DND-41 (cell line): Measurements from ENCODE around the gene EOLA2.
"Not testable (repeated sequence)": the region's sequence is repeated elsewhere in the genome, so short reads cannot be mapped to it uniquely, and the experiment has no call there.

ENCODE experiments used
- ATAC-seq: fragments of 200-7000 bp; cut with Tn5 transposase; 3 replicates; pipeline ENCODE4 v1.9.1; 2021; ENCODE audit warnings: low read depth; ENCODE audit not compliant: insufficient read depth
- DNase-seq: peaks from one replicate; pipeline ENCODE4 v3.0.0-alpha.2; 2020
- H2AFZ ChIP-seq: 2 replicates; pipeline ENCODE4 v1.6.0; 2012; ENCODE audit warnings: low read depth, low read length
- H3K27ac ChIP-seq: 2 replicates; pipeline ENCODE4 v1.5.1; 2012; ENCODE audit warnings: low read length, inconsistent platforms
- H3K27me3 ChIP-seq: fragments of 200-600 bp; sonication (generic); 2 replicates; pipeline ENCODE4 v1.6.0; 2012; ENCODE audit warnings: low read length, mild to moderate bottlenecking, inconsistent platforms; ENCODE audit not compliant: insufficient read depth, poor library complexity
- H3K36me3 ChIP-seq: 2 replicates; pipeline ENCODE4 v1.5.1; 2012; ENCODE audit warnings: low read length, inconsistent platforms; ENCODE audit not compliant: insufficient read depth
- H3K4me1 ChIP-seq: 2 replicates; pipeline ENCODE4 v1.5.1; 2012; ENCODE audit warnings: mild to moderate bottlenecking, low read length; ENCODE audit not compliant: insufficient read depth
- H3K4me2 ChIP-seq: 2 replicates; pipeline ENCODE4 v1.6.0; 2012; ENCODE audit warnings: mild to moderate bottlenecking, moderate library complexity, low read length, inconsistent platforms; ENCODE audit not compliant: insufficient read depth
- H3K4me3 ChIP-seq, 2 experiments: fragments of 200-600 bp in 1 of 2; shearing (Covaris generic) in 1 of 2; 2 replicates each; pipeline ENCODE4 v1.5.1; 2012 to 2016; ENCODE audit warnings: inconsistent platforms in 2 of 2, low read length in 2 of 2, mild to moderate bottlenecking in 2 of 2, low read depth in 1 of 2, moderate library complexity in 1 of 2
- H3K79me2 ChIP-seq: 2 replicates; pipeline ENCODE4 v1.6.0; 2012; ENCODE audit warnings: low read length, inconsistent platforms; ENCODE audit not compliant: insufficient read depth
- H3K9ac ChIP-seq: 2 replicates; pipeline ENCODE4 v1.6.0; 2012; ENCODE audit warnings: low read depth, mild to moderate bottlenecking, inconsistent platforms, low read length, moderate library complexity
- H3K9me3 ChIP-seq: 2 replicates; pipeline ENCODE4 v1.5.1; 2012; ENCODE audit warnings: low read length, moderate library complexity, mild to moderate bottlenecking, inconsistent platforms; ENCODE audit not compliant: insufficient read depth, severe bottlenecking
- H4K20me1 ChIP-seq: 2 replicates; pipeline ENCODE4 v1.6.0; 2012; ENCODE audit warnings: low read length; ENCODE audit not compliant: insufficient read depth
- CTCF ChIP-seq: IDR thresholded peaks from 2 replicates; pipeline ENCODE4 v1.5.1; 2012; ENCODE audit warnings: borderline replicate concordance, low read length, moderate library complexity, mild to moderate bottlenecking; ENCODE audit not compliant: poor library complexity, severe bottlenecking; ENCODE audit errors: extremely low read depth
- EZH2 ChIP-seq: IDR thresholded peaks from 3 replicates; pipeline ENCODE4 v1.6.1; 2012; ENCODE audit warnings: borderline replicate concordance, low read depth, mild to moderate bottlenecking, moderate library complexity, low read length, inconsistent platforms; ENCODE audit not compliant: severe bottlenecking

EOLA2 gene

GRCh38 chrX:149938881-149939654, 777 bp upstream of the EOLA2 start:
- Histone ChIP-seq H2AFZ (no peak overlapping the region), H3K4me3 (no peak overlapping the region), H3K9me3 (no peaks in the 10 kb centered on the region), H3K27ac (no peak overlapping the region; the same call in 1 of the 2 replicates), H3K4me2 (no peak overlapping the region), H3K9ac (peak overlapping the region; percentile 80; the same call in 1 of the 2 replicates), H3K36me3 (peaks cover under 1% of the 10 kb centered on the region), H3K79me2 (peaks cover 13% of the 10 kb centered on the region), H3K4me1 (peaks cover 15% of the 10 kb centered on the region), H4K20me1 (peaks cover 7% of the 10 kb centered on the region; the same call in 1 of the 2 replicates), H3K27me3 (no peaks in the 10 kb centered on the region)
- ATAC-seq = peak; percentile 1
- TF ChIP-seq EZH2 = no peak
- no peak for TF ChIP-seq CTCF
- DNase-seq = peak; percentile 93

- peak overlapping the region; percentile 82 for H3K27ac ChIP-seq
- H3K79me2 ChIP-seq = peaks cover 13% of the 10 kb centered on the region
- H3K4me3 ChIP-seq = peak overlapping the region; percentile 73 to 78; a peak in 3 of 4 replicates
- TF ChIP-seq CTCF (no peak), EZH2 (no peak)
- peaks cover 4% of the 10 kb centered on the region for H3K36me3 ChIP-seq
- H3K9ac ChIP-seq = peak overlapping the region; percentile 80
- peaks cover 15% of the 10 kb centered on the region for H3K4me1 ChIP-seq
- ATAC-seq (no peak), DNase-seq (peak; percentile 23)
- H4K20me1 ChIP-seq = peaks cover 7% of the 10 kb centered on the region; the same call in 1 of the 2 replicates
- H2AFZ ChIP-seq = peak overlapping the region; percentile 77; the same call in 1 of the 2 replicates
- no peaks in the 10 kb centered on the region for H3K27me3 ChIP-seq
- H3K4me2 ChIP-seq = peak overlapping the region; percentile 89
- H3K9me3 ChIP-seq = no peaks in the 10 kb centered on the region
Measured at GRCh38 chrX:149937871-149938426, 342 bp downstream of the EOLA2 start.

GRCh38 chrX:149937328-149937727, 963 bp downstream of the EOLA2 start:
- not testable (repeated sequence) for H4K20me1 ChIP-seq, DNase-seq, H3K9me3 ChIP-seq, H3K27me3 ChIP-seq, H3K36me3 ChIP-seq, ATAC-seq, H2AFZ ChIP-seq
- Histone ChIP-seq H3K4me2 (peak overlapping the region; percentile 89), H3K4me1 (peaks cover 15% of the 10 kb centered on the region), H3K4me3 (peak overlapping the region; percentile 73 to 78; a peak in 3 of 4 replicates), H3K27ac (peak overlapping the region; percentile 82), H3K9ac (peak overlapping the region; percentile 80), H3K79me2 (peaks cover 13% of the 10 kb centered on the region)

- H3K27ac ChIP-seq, H3K9me3 ChIP-seq, H3K4me1 ChIP-seq, H3K9ac ChIP-seq, DNase-seq, ATAC-seq, H3K36me3 ChIP-seq, H3K4me3 ChIP-seq, H3K4me2 ChIP-seq, H4K20me1 ChIP-seq, H3K27me3 ChIP-seq, H2AFZ ChIP-seq: not testable (repeated sequence)
- peaks cover 13% of the 10 kb centered on the region for H3K79me2 ChIP-seq
Measured at GRCh38 chrX:149933547-149933946, 4.7 kb downstream of the EOLA2 start.

- H3K9me3 ChIP-seq, H3K27ac ChIP-seq, H4K20me1 ChIP-seq, H2AFZ ChIP-seq, H3K9ac ChIP-seq, DNase-seq, H3K27me3 ChIP-seq, H3K79me2 ChIP-seq, ATAC-seq, H3K4me2 ChIP-seq, H3K4me1 ChIP-seq, H3K4me3 ChIP-seq, H3K36me3 ChIP-seq: not testable (repeated sequence)
Measured at GRCh38 chrX:149932970-149933369, 5.3 kb downstream of the EOLA2 start.

GRCh38 chrX:149932150-149932549, 6.1 kb downstream of the EOLA2 start:
- not testable (repeated sequence) for H3K4me2 ChIP-seq, H4K20me1 ChIP-seq, H3K36me3 ChIP-seq, H3K4me3 ChIP-seq, H3K79me2 ChIP-seq, H3K4me1 ChIP-seq, H3K9ac ChIP-seq, ATAC-seq, H3K27me3 ChIP-seq, H3K27ac ChIP-seq, H2AFZ ChIP-seq, H3K9me3 ChIP-seq, DNase-seq
